ENCODE measurements around the gene GNS.
"Not testable (repeated sequence)": the region's sequence is repeated elsewhere in the genome, so short reads cannot be mapped to it uniquely, and the experiment has no call there.

The GNS gene

DNA sequence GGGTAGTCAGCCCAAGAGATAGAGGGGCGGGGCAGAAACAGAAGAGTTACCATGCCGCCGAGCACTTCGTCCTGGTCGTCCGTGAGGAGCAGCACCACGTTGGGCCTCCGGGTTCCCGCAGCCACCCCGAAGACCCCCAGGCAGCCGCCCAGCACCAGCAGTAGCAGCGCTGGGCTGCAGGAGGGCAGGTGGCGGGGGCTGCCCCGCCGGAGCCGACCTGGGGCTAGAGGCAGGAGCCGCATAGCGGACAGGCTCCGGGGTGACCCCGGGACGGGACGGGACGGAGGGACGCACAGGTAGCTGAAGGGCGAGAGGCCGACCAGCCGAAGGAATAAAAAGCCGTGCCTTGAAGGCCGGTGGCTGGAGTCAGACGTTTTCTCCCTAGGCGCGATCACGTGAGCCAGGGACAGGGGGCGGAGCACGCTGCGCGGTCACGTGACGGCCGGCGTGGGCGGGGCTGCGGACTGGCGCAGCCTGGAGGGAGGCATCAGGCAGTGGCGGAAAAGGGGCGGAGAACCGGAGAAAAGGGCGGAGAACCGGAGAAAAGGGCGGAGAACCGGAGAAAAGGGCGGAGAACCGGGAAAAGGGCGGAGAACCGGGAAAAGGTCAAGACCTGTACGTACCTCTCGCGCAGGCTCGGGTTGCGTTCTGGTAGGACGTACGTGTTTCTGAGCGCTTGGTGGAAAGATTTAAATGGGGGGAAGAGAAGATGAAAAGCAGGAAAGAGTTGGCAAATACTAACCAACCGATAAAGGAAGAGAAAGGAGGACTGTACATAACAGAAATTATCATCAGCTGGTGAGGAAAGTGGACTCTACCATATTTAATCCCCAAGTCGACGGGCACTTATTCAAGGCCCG, at the start of gene GNS:
GNS (minus strand) TSS at position 372 of the 860 bp plus-strand sequence; CDS start at position 242, 130 bp downstream.
- Mint-ChIP-seq H3K9me3 (no peaks in the 10 kb centered on the region), H3K27ac (peak within 1 kb of the TSS; percentile 92), H3K36me3 (ENCODE audit: low read depth) (peaks cover 15% of the 10 kb centered on the region), H3K27me3 (no peaks in the 10 kb centered on the region), H3K4me3 (peak within 1 kb of the TSS; percentile 84), H3K4me1 (ENCODE audit: low read depth) (peaks cover 46% of the 10 kb centered on the region)
- peak; percentile 99 for DNase-seq

DNA sequence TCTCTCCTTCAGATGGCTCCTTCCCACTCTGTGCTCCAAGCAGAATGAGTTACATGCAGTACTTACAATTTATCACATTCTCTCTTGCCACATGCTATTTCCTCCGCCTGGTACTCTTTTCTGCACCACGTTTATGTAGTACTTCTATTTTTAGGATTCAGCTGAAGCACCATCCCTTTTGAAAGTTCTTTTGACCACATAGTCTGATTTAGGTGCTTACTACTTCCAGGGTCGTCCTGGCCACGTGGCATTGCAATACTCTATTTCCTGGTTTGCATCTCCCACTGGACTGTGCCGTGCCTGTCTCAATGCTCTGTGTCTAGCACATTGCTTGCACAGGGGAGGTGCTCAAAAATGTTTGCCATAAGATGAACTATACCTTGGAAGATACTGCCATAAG, 48.9 kb upstream of the GNS start:
- Mint-ChIP-seq H3K27me3 (peaks cover 68% of the 10 kb centered on the region), H3K36me3 (ENCODE audit: low read depth) (no peaks in the 10 kb centered on the region)

DNA sequence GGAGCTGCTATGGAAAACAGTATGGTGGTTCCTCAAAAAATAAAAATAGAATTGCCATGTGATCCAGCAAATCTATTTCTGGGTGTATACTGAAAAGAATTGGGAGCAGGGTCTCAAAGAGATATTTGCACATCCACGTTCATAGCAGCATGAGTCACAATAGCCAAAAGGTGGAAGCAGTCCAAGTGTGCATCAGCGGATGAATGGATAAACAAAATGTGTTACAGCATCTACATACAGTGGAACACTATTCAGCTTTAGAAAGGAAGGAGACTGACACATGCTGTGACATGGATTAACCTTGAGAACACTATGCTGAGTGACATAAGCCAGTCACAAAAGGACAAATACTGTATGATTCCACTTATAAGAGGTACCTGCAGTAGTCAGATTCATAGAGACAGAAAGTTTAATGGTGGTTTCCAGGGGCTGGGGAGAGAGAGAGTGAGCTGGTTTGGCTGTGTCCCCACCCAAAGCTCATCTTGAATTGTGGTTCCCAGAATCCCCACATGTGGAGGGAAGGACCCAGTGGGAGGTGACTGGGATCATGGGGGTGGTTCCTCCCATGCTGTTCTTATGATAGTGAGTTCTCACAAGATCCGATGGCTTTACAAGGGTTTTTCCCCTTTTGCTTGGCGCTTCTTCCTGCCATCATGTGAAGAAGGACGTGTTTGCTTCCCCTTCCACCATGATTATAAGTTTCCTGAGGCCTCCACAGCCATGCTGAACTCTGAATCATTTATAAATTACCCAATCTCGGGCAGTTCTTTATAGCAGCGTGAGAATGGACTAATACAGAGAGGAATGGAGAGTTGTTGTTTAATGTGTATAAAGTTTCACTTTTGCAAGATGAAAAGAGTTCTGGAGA, 47.6 kb upstream of the GNS start:
- peaks cover 70% of the 10 kb centered on the region for H3K27me3 Mint-ChIP-seq

More for the DNA sequence above, 48.9 kb upstream of the GNS start:
- Mint-ChIP-seq H3K4me3 (no peak overlapping the region), H3K27ac (no peak overlapping the region), H3K9me3 (no peaks in the 10 kb centered on the region), H3K4me1 (ENCODE audit: low read depth) (peaks cover 2% of the 10 kb centered on the region)
- DNase-seq = no peak

DNA sequence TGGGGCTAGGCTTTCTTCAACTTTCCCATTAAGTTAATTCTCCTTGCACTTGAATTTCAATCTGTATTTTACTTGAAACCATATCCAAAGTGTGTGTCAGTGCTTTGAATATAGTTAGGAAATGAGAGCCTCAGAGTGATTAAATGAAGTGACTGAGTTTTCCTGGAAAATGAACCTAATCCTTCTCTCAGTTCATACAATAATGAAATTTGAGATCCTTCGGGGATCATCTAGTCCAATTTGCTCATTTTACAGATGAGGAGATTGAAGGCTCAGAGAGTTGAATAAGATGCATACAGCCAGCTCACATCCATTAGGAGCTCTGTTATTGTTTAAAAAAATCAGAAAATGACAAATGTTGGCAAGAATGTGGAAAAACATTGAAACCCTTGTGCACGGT, 47.0 kb upstream of the GNS start:
- peaks cover 66% of the 10 kb centered on the region for H3K27me3 Mint-ChIP-seq
- no peak for DNase-seq
- no peak overlapping the region for H3K4me3 Mint-ChIP-seq
- no peak overlapping the region for H3K27ac Mint-ChIP-seq
- no peaks in the 10 kb centered on the region for H3K9me3 Mint-ChIP-seq
- H3K36me3 Mint-ChIP-seq (ENCODE audit: low read depth) = no peaks in the 10 kb centered on the region
- H3K4me1 Mint-ChIP-seq (ENCODE audit: low read depth) = peaks cover 4% of the 10 kb centered on the region

More for the DNA sequence above, 47.6 kb upstream of the GNS start:
- H3K4me1 Mint-ChIP-seq (ENCODE audit: low read depth) = peaks cover 4% of the 10 kb centered on the region
- no peak overlapping the region for H3K27ac Mint-ChIP-seq
- no peaks in the 10 kb centered on the region for H3K9me3 Mint-ChIP-seq
- no peaks in the 10 kb centered on the region for H3K36me3 Mint-ChIP-seq (ENCODE audit: low read depth)
- DNase-seq = no peak
- no peak overlapping the region for H3K4me3 Mint-ChIP-seq

DNA sequence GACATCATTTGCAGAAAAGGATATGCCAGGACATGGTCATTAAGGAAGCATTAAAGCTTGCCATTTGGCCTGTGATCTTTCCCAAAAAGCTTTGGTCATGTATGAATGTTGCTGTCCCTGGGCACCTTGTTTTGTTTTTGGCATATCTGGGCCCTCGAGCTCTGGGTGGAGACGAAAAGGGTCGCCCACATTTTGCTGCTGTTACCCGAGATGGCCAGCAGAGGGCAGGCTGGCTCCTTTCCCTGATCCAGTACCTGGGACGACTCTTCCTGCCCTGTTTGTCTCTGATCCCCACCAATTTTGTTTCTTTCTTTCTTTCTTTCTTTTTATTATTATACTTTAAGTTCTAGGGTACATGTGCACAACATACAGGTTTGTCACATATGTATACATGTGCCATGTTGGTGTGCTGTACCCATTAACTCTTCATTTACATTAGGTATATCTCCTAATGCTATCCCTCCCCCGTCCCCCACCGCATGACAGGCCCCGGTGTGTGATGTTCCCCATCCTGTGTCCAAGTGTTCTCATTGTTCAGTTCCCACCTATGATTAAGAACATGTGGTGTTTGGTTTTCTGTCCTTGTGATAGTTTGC, 43.1 kb upstream of the GNS start:
- peaks cover 50% of the 10 kb centered on the region for H3K27me3 Mint-ChIP-seq
- peak; percentile 72 for DNase-seq
- not testable (repeated sequence) for H3K27ac Mint-ChIP-seq; H3K9me3 Mint-ChIP-seq; H3K36me3 Mint-ChIP-seq (ENCODE audit: low read depth); H3K4me3 Mint-ChIP-seq; H3K4me1 Mint-ChIP-seq (ENCODE audit: low read depth)

DNA sequence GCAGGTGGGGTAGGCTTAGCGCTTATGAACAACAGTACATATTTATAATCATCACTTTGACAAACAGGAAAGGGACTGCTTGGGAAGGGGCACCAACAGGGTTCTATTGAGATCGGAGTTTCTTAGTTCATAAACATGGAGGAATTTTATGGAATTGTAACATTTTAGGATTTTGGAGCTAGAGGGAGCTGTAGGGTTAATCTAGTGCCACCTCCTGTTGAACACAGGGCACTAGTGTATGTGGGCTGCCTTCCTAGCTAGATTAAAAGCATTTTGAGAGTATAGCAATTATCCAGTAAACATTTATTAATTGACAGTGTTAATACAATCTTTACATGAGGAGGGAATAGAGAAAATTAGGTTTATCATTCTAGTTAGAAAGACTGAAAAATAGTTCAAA, 42.2 kb upstream of the GNS start:
- Mint-ChIP-seq H3K27ac (no peak overlapping the region), H3K4me1 (ENCODE audit: low read depth) (peaks cover 2% of the 10 kb centered on the region), H3K9me3 (no peaks in the 10 kb centered on the region), H3K4me3 (no peak overlapping the region), H3K27me3 (peaks cover 41% of the 10 kb centered on the region), H3K36me3 (ENCODE audit: low read depth) (no peaks in the 10 kb centered on the region)
- no peak for DNase-seq

DNA sequence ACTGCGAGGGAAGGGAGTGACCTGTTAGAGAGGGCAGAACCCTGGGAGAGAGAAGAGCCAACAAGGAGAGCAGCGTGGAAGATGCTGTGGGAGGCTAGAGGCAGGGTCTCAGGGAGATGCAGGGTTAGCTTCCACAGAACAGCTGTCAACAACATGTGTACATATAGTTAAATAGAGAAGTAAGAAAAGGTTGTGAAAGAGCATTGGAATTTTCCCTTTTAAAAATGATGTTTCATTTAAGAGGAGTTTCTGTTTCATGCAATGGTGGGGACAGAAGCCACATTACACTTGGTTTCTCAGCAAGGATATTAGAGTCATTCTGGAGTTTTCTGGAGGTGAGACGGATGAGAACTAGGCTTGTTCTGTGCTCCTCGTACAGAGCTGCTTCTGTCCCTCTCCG, 41.4 kb upstream of the GNS start:
- Mint-ChIP-seq H3K9me3 (no peaks in the 10 kb centered on the region), H3K36me3 (ENCODE audit: low read depth) (no peaks in the 10 kb centered on the region), H3K27me3 (peaks cover 37% of the 10 kb centered on the region), H3K4me3 (no peak overlapping the region), H3K4me1 (ENCODE audit: low read depth) (peaks cover 2% of the 10 kb centered on the region), H3K27ac (no peak overlapping the region)
- DNase-seq = no peak

DNA sequence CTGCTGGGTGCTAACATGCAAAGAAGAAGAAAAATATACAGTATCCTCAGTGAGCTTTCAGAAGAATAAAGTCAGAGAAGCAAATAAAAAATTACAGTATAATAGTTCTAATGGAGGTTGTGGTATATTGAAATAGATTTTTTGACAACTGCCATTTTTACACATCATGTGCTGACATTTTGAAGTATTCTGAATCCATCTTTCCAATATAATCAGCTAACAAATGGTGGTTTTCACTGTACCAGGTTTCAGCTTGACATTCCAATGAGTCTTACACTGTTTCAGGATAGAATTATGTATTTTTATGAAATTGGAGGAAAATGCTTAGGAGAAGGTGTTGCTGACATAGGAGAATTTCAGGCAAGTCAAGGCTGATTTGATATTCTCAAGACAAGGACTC, 39.0 kb upstream of the GNS start:
- Mint-ChIP-seq H3K9me3 (no peaks in the 10 kb centered on the region), H3K36me3 (ENCODE audit: low read depth) (no peaks in the 10 kb centered on the region), H3K27ac (no peak overlapping the region), H3K27me3 (peaks cover 26% of the 10 kb centered on the region), H3K4me3 (no peak overlapping the region), H3K4me1 (ENCODE audit: low read depth) (peaks cover 2% of the 10 kb centered on the region)
- DNase-seq = no peak

DNA sequence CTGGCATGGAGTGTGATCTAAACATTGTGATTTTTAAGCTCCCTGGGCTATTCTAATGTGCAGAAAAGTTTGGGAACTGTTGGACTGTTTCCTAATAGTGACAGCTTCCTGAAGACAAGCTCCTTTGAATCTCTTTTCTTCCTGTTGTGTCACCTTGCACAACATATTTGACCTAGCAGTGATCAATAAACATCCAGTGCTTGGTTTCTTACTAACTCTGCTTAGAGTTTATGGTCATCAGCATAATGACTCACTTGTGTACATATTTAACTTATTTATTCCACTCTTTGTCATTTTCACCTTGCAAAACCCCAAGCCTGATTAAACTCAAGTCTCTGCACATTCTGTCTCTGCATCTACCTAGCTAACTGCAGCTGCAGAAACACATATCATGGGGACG, 38.0 kb upstream of the GNS start:
- DNase-seq = no peak
- no peaks in the 10 kb centered on the region for H3K9me3 Mint-ChIP-seq
- peaks cover 19% of the 10 kb centered on the region for H3K27me3 Mint-ChIP-seq
- no peak overlapping the region for H3K27ac Mint-ChIP-seq
- peaks cover 2% of the 10 kb centered on the region for H3K4me1 Mint-ChIP-seq (ENCODE audit: low read depth)
- no peaks in the 10 kb centered on the region for H3K36me3 Mint-ChIP-seq (ENCODE audit: low read depth)
- no peak overlapping the region for H3K4me3 Mint-ChIP-seq

DNA sequence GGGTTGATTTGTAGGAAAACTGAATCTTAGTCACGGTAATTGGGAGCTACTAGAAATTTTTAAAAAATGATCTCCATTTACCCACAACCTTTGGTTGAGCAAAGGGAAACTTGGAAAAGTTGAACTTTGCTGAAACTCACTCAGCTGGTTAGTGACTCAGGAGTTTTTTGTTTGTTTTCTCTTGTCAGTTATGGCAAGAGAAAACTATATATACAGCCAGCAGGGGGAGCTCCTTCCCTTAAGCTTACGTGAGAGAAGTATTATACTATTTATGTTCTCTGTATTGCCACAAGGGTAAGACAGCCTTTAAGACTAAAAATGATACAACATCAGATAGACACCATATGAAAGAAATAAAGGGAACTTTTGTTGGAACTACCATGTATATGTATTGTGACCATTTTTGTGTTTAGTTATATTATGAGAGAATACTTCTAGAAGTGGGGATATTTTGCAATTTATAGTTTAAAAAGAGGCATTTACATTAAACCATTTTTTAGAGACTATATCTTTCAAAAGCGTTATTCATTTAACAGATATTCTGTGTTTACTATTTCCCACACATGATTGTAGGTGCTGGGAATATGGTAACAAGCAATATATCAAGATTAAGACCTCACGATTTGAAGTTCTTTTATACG, 37.1 kb upstream of the GNS start:
- H3K27ac Mint-ChIP-seq = no peak overlapping the region
- no peaks in the 10 kb centered on the region for H3K36me3 Mint-ChIP-seq (ENCODE audit: low read depth)
- DNase-seq = no peak
- no peak overlapping the region for H3K4me3 Mint-ChIP-seq
- H3K27me3 Mint-ChIP-seq = peaks cover 16% of the 10 kb centered on the region
- H3K4me1 Mint-ChIP-seq (ENCODE audit: low read depth) = no peaks in the 10 kb centered on the region
- H3K9me3 Mint-ChIP-seq = no peaks in the 10 kb centered on the region

DNA sequence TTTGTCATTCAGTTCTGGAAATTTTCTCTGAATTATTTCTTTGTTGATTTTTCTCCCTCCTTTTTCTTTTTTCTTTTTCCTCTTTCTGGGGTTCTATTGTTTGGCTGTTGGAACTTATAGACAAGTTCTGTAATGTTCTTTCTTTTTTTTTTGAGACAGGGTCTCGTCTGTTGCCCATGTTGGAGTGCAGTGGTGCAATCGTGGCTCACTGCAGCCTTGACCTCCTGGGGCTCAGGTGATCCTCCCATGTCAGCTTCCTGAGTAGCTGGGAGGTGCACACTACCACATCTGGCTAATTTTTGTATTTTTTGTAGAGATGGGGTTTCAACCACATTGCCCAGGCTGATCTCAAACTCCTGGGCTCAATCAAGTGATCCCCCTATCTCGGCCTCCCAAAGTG, 35.1 kb upstream of the GNS start:
- DNase-seq = no peak
- no peaks in the 10 kb centered on the region for H3K9me3 Mint-ChIP-seq
- no peaks in the 10 kb centered on the region for H3K36me3 Mint-ChIP-seq (ENCODE audit: low read depth)
- no peak overlapping the region for H3K4me3 Mint-ChIP-seq
- peaks cover 3% of the 10 kb centered on the region for H3K27me3 Mint-ChIP-seq
- H3K4me1 Mint-ChIP-seq (ENCODE audit: low read depth) = no peaks in the 10 kb centered on the region
- no peak overlapping the region for H3K27ac Mint-ChIP-seq

DNA sequence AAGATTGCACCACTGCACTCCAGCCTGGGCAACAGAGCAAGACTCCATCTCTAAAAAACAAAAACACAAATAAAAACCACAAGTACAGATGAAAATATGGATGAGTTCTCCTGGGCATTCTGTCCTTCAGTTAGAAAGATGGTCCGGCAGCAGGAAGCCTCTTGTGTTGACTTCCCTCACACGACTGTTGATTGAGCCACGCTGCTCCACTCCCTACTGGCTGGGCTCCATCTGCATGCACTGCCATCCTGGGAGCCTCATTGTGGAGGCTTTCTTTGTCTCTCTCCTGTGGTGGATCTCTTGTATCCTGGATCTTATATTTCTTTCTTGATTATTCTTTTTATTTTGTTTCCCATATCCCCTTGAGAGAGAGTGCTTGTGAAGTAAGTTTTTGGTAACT, 34.4 kb upstream of the GNS start:
- Mint-ChIP-seq H3K27ac (no peak overlapping the region), H3K36me3 (ENCODE audit: low read depth) (no peaks in the 10 kb centered on the region), H3K9me3 (no peaks in the 10 kb centered on the region), H3K4me1 (ENCODE audit: low read depth) (no peaks in the 10 kb centered on the region), H3K27me3 (peaks cover 3% of the 10 kb centered on the region), H3K4me3 (no peak overlapping the region)
- no peak for DNase-seq

DNA sequence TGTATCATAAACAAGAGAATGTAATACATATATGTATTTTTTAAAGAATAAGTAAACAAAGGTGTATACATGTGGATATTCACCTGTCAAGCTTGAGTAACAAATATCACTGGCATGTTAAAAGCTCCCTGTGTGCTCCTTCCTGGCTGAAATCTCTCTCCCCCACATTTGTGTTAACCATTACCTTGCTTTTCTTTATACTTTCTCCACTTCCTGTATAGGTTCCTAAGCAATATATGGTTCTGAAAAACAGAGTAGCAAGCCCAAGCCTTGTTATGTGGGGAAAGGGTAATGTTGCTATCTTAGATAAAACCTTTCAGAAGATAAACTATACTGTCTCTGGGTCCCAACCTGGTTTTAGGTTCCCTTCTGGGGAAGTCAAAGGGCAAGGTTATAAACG, 32.9 kb upstream of the GNS start:
- Mint-ChIP-seq H3K4me3 (no peak overlapping the region), H3K27me3 (peaks cover 3% of the 10 kb centered on the region), H3K27ac (no peak overlapping the region), H3K9me3 (no peaks in the 10 kb centered on the region), H3K36me3 (ENCODE audit: low read depth) (no peaks in the 10 kb centered on the region), H3K4me1 (ENCODE audit: low read depth) (no peaks in the 10 kb centered on the region)
- DNase-seq = no peak

DNA sequence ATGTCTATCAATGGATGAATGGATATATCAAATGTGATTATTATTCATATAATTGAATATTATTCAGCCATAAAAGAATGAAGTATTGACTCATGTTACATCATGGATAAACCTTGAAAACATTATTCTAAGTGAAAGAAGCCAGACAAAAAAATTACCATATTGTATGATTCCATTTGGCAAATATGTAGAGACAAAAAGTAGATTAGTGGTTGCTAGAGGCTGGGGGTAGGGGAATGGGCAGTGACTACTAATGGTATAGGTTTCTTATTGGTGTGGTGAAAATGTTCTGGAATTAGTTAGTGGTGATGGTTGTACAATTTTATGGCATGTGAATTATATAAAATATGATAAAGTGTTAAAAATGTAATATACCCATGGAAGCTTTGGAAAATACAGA, 31.8 kb upstream of the GNS start:
- H3K4me3 Mint-ChIP-seq = no peak overlapping the region
- peaks cover 3% of the 10 kb centered on the region for H3K27me3 Mint-ChIP-seq
- H3K9me3 Mint-ChIP-seq = no peaks in the 10 kb centered on the region
- H3K36me3 Mint-ChIP-seq (ENCODE audit: low read depth) = no peaks in the 10 kb centered on the region
- no peak for DNase-seq
- no peak overlapping the region for H3K27ac Mint-ChIP-seq
- no peaks in the 10 kb centered on the region for H3K4me1 Mint-ChIP-seq (ENCODE audit: low read depth)
